CD14-positive monocyte (primary cell): ENCODE data around the gene ITPRIP. TPM values are rescaled to one million over a fixed set of nuclear protein-coding genes. Genes with fewer than 3 reads are reported as not detected.

ENCODE experiments used
- DNase-seq, 3 donors: peaks; one replicate each; pipeline ENCODE4 v3.0.0-alpha.2; 2011 to 2022
- H2AFZ ChIP-seq: 2 replicates; pipeline ENCODE4 v1.6.0; 2012; ENCODE audit warnings: mild to moderate bottlenecking, low read depth, low read length, inconsistent platforms; ENCODE audit not compliant: insufficient read depth, poor library complexity, severe bottlenecking
- H3K27ac ChIP-seq, 2 donors: 1 replicate in 1 of 2; 2 replicates in 1 of 2; pipeline ENCODE4 v1.5.1; 2012 to 2013; ENCODE audit warnings: low read length in 2 of 2, control low read depth in 1 of 2, inconsistent platforms in 1 of 2, low read depth in 1 of 2, mild to moderate bottlenecking in 1 of 2
- H3K27me3 ChIP-seq, 2 donors: one replicate each; pipeline versions ENCODE4 v1.6.0 to v1.6.1; 2011 to 2013; ENCODE audit warnings: low read length in 2 of 2; ENCODE audit not compliant: control insufficient read depth in 2 of 2, insufficient read depth in 2 of 2
- H3K36me3 ChIP-seq, 2 donors: replicated peaks in 1 of 2; 1 replicate in 1 of 2; 2 replicates in 1 of 2; pipeline versions ENCODE4 v1.5.1 to v1.6.1; 2012 to 2013; ENCODE audit warnings: low read length in 2 of 2, control low read depth in 1 of 2, inconsistent platforms in 1 of 2, mild to moderate bottlenecking in 1 of 2; ENCODE audit not compliant: insufficient read depth in 2 of 2, control insufficient read depth in 1 of 2
- H3K4me1 ChIP-seq, 2 donors: 1 replicate in 1 of 2; 2 replicates in 1 of 2; pipeline versions ENCODE4 v1.5.1 to v1.6.1; 2012 to 2013; ENCODE audit warnings: low read length in 2 of 2, control low read depth in 1 of 2, inconsistent platforms in 1 of 2, mild to moderate bottlenecking in 1 of 2, moderate library complexity in 1 of 2; ENCODE audit not compliant: insufficient read depth in 2 of 2, control insufficient read depth in 1 of 2
- H3K4me2 ChIP-seq: replicated peaks from 2 replicates; pipeline ENCODE3; 2012; ENCODE audit warnings: low read length, moderate library complexity, mild to moderate bottlenecking; ENCODE audit not compliant: poor library complexity, severe bottlenecking; ENCODE audit errors: extremely low read depth
- H3K4me3 ChIP-seq, 3 experiments: fragments of 200-600 bp in 1 of 3; sonication (generic) in 1 of 3; replicated peaks in 1 of 3; 1 replicate in 2 of 3; 2 replicates in 1 of 3; pipeline ENCODE4 v1.5.1; 2011 to 2013; ENCODE audit warnings: low read length in 3 of 3, mild to moderate bottlenecking in 3 of 3, control low read depth in 2 of 3, low read depth in 2 of 3, inconsistent platforms in 1 of 3, moderate library complexity in 1 of 3
- H3K79me2 ChIP-seq: 2 replicates; pipeline ENCODE4 v1.6.0; 2012; ENCODE audit warnings: mild to moderate bottlenecking, control low read depth, inconsistent platforms, low read length, moderate library complexity; ENCODE audit not compliant: insufficient read depth
- H3K9ac ChIP-seq: 2 replicates; pipeline ENCODE4 v1.6.0; 2017; ENCODE audit warnings: low read length, mild to moderate bottlenecking; ENCODE audit not compliant: insufficient read depth, poor library complexity, severe bottlenecking
- H3K9me3 ChIP-seq, 2 donors: replicated peaks in 1 of 2; 1 replicate in 1 of 2; 2 replicates in 1 of 2; pipeline versions ENCODE4 v1.5.1 to v1.6.1; 2012 to 2013; ENCODE audit warnings: low read length in 2 of 2, control low read depth in 1 of 2; ENCODE audit not compliant: control insufficient read depth in 1 of 2, insufficient read depth in 1 of 2
- H4K20me1 ChIP-seq: 2 replicates; pipeline ENCODE4 v1.6.0; 2012; ENCODE audit warnings: mild to moderate bottlenecking, low read length, control low read depth, moderate library complexity; ENCODE audit not compliant: insufficient read depth
- H3K27ac Mint-ChIP-seq, 7 donors: one replicate each; pipeline ENCODE4 v1.8.0; 2020; ENCODE audit warnings: mild to moderate bottlenecking in 7 of 7, mixed read lengths in 7 of 7, moderate library complexity in 6 of 7, inconsistent platforms in 2 of 7
- H3K27me3 Mint-ChIP-seq, 3 donors: one replicate each; pipeline ENCODE4 v1.8.0; 2021 to 2022; ENCODE audit warnings: low read depth in 3 of 3, mild to moderate bottlenecking in 3 of 3, mixed read lengths in 3 of 3, moderate library complexity in 3 of 3, inconsistent platforms in 1 of 3
- H3K36me3 Mint-ChIP-seq, 2 donors: one replicate each; pipeline ENCODE4 v1.8.0; 2020; ENCODE audit warnings: mixed read lengths in 2 of 2, inconsistent platforms in 1 of 2, mild to moderate bottlenecking in 1 of 2
- H3K4me1 Mint-ChIP-seq: one replicate; pipeline ENCODE4 v1.8.0; 2020; ENCODE audit warnings: mild to moderate bottlenecking, mixed read lengths
- H3K4me3 Mint-ChIP-seq, 2 donors: one replicate each; pipeline ENCODE4 v1.8.0; 2020; ENCODE audit warnings: mild to moderate bottlenecking in 2 of 2, mixed read lengths in 2 of 2, moderate library complexity in 1 of 2
- H3K9me3 Mint-ChIP-seq, 7 donors: one replicate each; pipeline ENCODE4 v1.8.0; 2020 to 2022; ENCODE audit warnings: mixed read lengths in 7 of 7, mild to moderate bottlenecking in 6 of 7, moderate library complexity in 6 of 7, inconsistent platforms in 2 of 7
- CTCF ChIP-seq: fragments of 200-600 bp; IDR thresholded peaks from one replicate; pipeline ENCODE4 v1.8.0; 2022; ENCODE audit warnings: antibody characterized with exemption, mild to moderate bottlenecking
- WGBS: methylation state at CpG from one replicate; pipeline ENCODE4 v1.1.5; 2013; ENCODE audit warnings: missing lambda C conversion rate; ENCODE audit not compliant: insufficient coverage; 5-methylcytosine and 5-hydroxymethylcytosine counted together
- intact Hi-C, 2 donors: fragments of 100-400 bp; cut with micrococcal nuclease; formaldehyde crosslinking; loops; one replicate each; pipeline versions ENCODE4 v1.15.0 to v1.15.1; 2023
- polyA plus RNA-seq, 3 donors: library from polyadenylated mRNA; depleted of rRNA in 1 of 3; unstranded in 2 of 3; stranded (reverse) in 1 of 3; fragments of 300-500 nt in 2 of 3; fragments of >200 nt in 1 of 3; fragmentation: Illumina TruSeq in 2 of 3; gene quantifications; 1 replicate in 2 of 3; 2 replicates in 1 of 3; pipeline ENCODE4 v1.2.3, GENCODE V29; 2012 to 2021

The ITPRIP gene
- polyA plus RNA-seq, 3 donors = 27.5 to 76.6 (median 35.7) TPM

- Mint-ChIP-seq H3K27me3 (no peaks in the 10 kb centered on the region), H3K36me3 (peaks cover 37 to 44% of the 10 kb centered on the region in 2 donors), H3K27ac (peak overlapping the region; percentile 90 to 97 (median 93)), H3K4me1 (peaks cover 24% of the 10 kb centered on the region), H3K4me3 (peak overlapping the region; percentile 83 to 88), H3K9me3 (no peaks in the 10 kb centered on the region)
- intact Hi-C loops = loop anchor here in 1 of 2 donors (5.0 to 10.0 kb wide), 2 partner anchors 36 to 354 kb away; partner anchors contain the start of genes CFAP43 and STN1
- H3K9ac ChIP-seq = peak overlapping the region; percentile 92
- H3K4me2 ChIP-seq = peak overlapping the region; percentile 83
- H3K4me3 ChIP-seq = peak overlapping the region; percentile 72 to 84 (median 80)
- H2AFZ ChIP-seq = peak overlapping the region; percentile 78
- WGBS = 3% methylated on average over 5 of the region's 10 CpGs
- peaks cover 42 to 47% of the 10 kb centered on the region in 2 donors for H3K36me3 ChIP-seq
- H3K79me2 ChIP-seq = peaks cover 54% of the 10 kb centered on the region
- no peak for DNase-seq
- H4K20me1 ChIP-seq = peaks cover 30% of the 10 kb centered on the region
- H3K27me3 ChIP-seq = no peaks in the 10 kb centered on the region
- no peak for TF ChIP-seq CTCF
- H3K9me3 ChIP-seq = no peaks in the 10 kb centered on the region
- H3K4me1 ChIP-seq = peaks cover 14 to 22% of the 10 kb centered on the region in 2 donors
- H3K27ac ChIP-seq = peak overlapping the region; percentile 80 to 94
Observed at GRCh38 chr10:104268405-104268712, 69.9 kb downstream of the ITPRIP start.

- Histone ChIP-seq H3K79me2 (peaks cover 59% of the 10 kb centered on the region), H2AFZ (peak overlapping the region; percentile 78), H3K27ac (peak overlapping the region; percentile 80 to 94), H3K4me3 (peak overlapping the region; percentile 72 to 84 (median 80)), H4K20me1 (peaks cover 35% of the 10 kb centered on the region), H3K9ac (peak overlapping the region; percentile 92), H3K4me1 (peaks cover 14 to 22% of the 10 kb centered on the region in 2 donors), H3K27me3 (no peaks in the 10 kb centered on the region), H3K36me3 (peaks cover 47 to 52% of the 10 kb centered on the region in 2 donors), H3K4me2 (peak overlapping the region; percentile 83), H3K9me3 (no peaks in the 10 kb centered on the region)
- Mint-ChIP-seq H3K4me1 (peaks cover 24% of the 10 kb centered on the region), H3K4me3 (peak overlapping the region; percentile 83 to 88), H3K27ac (peak overlapping the region; percentile 90 to 97 (median 93)), H3K27me3 (no peaks in the 10 kb centered on the region), H3K9me3 (no peaks in the 10 kb centered on the region), H3K36me3 (peaks cover 41 to 45% of the 10 kb centered on the region in 2 donors)
- WGBS = 94% methylated on average over 3 of the region's 14 CpGs
- no peak for DNase-seq
- no peak for TF ChIP-seq CTCF
- intact Hi-C loops = loop anchor here in 1 of 2 donors (5.0 to 10.0 kb wide), 2 partner anchors 36 to 353 kb away; partner anchors contain the start of genes CFAP43 and STN1
Observed at GRCh38 chr10:104267721-104268404, 70.4 kb downstream of the ITPRIP start.
